Measurements from ENCODE around the gene YPEL2.

DNA sequence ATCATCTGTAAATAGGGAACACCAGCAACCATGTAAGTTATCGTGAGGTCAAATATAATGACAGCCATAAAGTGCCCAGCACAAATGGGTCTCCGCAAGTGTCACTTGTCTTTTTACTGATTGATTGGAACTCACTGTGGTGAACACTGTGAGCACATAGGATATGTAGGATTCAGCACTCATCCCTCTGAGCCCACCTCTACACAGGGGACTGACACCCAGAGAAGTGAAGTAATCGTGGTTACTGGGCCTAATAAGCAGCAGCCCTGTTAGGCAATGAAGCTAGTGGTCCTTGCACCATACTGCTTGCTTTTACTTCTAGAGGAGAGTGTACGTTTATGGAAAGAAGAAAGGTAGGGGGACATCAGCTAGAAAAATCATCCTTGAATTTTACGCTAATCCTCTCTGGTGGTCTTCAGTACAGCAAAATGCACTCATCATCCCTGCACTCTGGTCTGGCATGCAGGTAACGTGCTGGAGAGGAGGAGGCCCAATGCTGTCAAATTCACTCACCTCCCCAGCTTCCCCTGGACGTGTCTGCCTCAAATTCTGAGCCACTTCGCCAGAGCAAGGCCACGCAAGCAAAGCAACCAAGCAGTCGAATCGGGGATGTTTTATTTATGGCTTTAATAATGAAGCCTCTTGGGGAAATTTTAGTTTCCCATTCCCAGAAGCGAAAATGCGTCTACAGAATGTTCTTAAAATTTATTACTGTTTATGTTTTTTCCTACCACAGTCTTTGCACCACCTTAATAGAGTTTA lies 74.7 kb downstream of the YPEL2 start:
- TF ChIP-seq, protein P1, sequence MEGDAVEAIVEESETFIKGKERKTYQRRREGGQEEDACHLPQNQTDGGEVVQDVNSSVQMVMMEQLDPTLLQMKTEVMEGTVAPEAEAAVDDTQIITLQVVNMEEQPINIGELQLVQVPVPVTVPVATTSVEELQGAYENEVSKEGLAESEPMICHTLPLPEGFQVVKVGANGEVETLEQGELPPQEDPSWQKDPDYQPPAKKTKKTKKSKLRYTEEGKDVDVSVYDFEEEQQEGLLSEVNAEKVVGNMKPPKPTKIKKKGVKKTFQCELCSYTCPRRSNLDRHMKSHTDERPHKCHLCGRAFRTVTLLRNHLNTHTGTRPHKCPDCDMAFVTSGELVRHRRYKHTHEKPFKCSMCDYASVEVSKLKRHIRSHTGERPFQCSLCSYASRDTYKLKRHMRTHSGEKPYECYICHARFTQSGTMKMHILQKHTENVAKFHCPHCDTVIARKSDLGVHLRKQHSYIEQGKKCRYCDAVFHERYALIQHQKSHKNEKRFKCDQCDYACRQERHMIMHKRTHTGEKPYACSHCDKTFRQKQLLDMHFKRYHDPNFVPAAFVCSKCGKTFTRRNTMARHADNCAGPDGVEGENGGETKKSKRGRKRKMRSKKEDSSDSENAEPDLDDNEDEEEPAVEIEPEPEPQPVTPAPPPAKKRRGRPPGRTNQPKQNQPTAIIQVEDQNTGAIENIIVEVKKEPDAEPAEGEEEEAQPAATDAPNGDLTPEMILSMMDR (IDR thresholded peaks at IDR 0.05), result no peak
- TF ChIP-seq EZH2 (IDR thresholded peaks at IDR 0.05; ENCODE audit: borderline replicate concordance, insufficient read depth, low read depth, low read length, poor library complexity, severe bottlenecking), result no peak

Data from B cell (primary cell).